SU-DHL-6 (cell line): ENCODE results near the gene FBLN2.

Experiments used
- H2AFZ ChIP-seq: fragments of 200-600 bp; sonication (generic); 2 replicates; pipeline ENCODE4 v1.6.1; 2014; ENCODE audit warnings: low read depth, mild to moderate bottlenecking, moderate library complexity, mixed read lengths, antibody characterized with exemption, low read length; ENCODE audit not compliant: severe bottlenecking
- H3F3A ChIP-seq: fragments of 200-600 bp; shearing (Covaris generic); 2 replicates; pipeline ENCODE4 v1.6.0; 2016; ENCODE audit warnings: antibody characterized with exemption, mild to moderate bottlenecking; ENCODE audit not compliant: insufficient read depth
- H3K27ac ChIP-seq: fragments of 200-600 bp; sonication (generic); 2 replicates; pipeline ENCODE4 v1.5.1; 2016; ENCODE audit warnings: low read depth, mild to moderate bottlenecking, low read length, moderate library complexity, mixed read lengths
- H3K27me3 ChIP-seq: fragments of 200-600 bp; sonication (generic), shearing (Covaris generic); 2 replicates; pipeline ENCODE4 v1.6.0; 2014; ENCODE audit warnings: mild to moderate bottlenecking, low read length
- H3K36me3 ChIP-seq: fragments of 200-600 bp; sonication (generic); 2 replicates; pipeline ENCODE4 v1.6.1; 2014; ENCODE audit warnings: mild to moderate bottlenecking, low read length, mixed read lengths
- H3K4me2 ChIP-seq: fragments of 300-600, 200-600 bp; shearing (Covaris generic), sonication (generic); 2 replicates; pipeline ENCODE4 v1.6.0; 2014; ENCODE audit warnings: low read length, low read depth, mild to moderate bottlenecking; ENCODE audit not compliant: poor library complexity, severe bottlenecking
- H3K4me3 ChIP-seq: fragments of 200-600 bp; sonication (generic); 2 replicates; pipeline ENCODE4 v1.5.1; 2014; ENCODE audit warnings: antibody characterized with exemption, low read length, mild to moderate bottlenecking, mixed read lengths; ENCODE audit not compliant: insufficient read depth, poor library complexity, severe bottlenecking
- H3K79me2 ChIP-seq: fragments of 200-600 bp; sonication (generic); 2 replicates; pipeline ENCODE4 v1.6.1; 2014; ENCODE audit warnings: mild to moderate bottlenecking, low read length, moderate library complexity; ENCODE audit not compliant: insufficient read depth
- H3K9ac ChIP-seq: fragments of 200-600 bp; sonication (generic); 2 replicates; pipeline ENCODE4 v1.7.0; 2014; ENCODE audit warnings: mild to moderate bottlenecking, low read length
- H3K9me2 ChIP-seq: fragments of 200-600 bp; sonication (generic); replicated peaks from 2 replicates; pipeline ENCODE4 v1.6.1; 2014; ENCODE audit warnings: low read length; ENCODE audit not compliant: insufficient read depth
- H3K9me3 ChIP-seq: fragments of 200-600 bp; sonication (generic); 2 replicates; pipeline ENCODE4 v1.6.1; 2014; ENCODE audit warnings: low read length, mixed read lengths; ENCODE audit not compliant: insufficient read depth
- H4K20me1 ChIP-seq: fragments of 200-600 bp; sonication (generic); 2 replicates; pipeline ENCODE4 v1.6.1; 2014; ENCODE audit warnings: low read depth, mild to moderate bottlenecking, antibody characterized with exemption, low read length, moderate library complexity, mixed read lengths
- EZH2phosphoT487 ChIP-seq: fragments of 200-600 bp; sonication (generic), shearing (Covaris generic); conservative IDR thresholded peaks from 2 replicates; pipeline ENCODE4 v1.6.1; 2018; ENCODE audit warnings: mild to moderate bottlenecking, antibody characterized with exemption, low read length, moderate library complexity, mixed read lengths
- TF ChIP-seq, protein P1 (sequence below): fragments of 200-600 bp; sonication (generic); IDR thresholded peaks from one replicate; pipeline ENCODE4 v1.5.1; 2017; ENCODE audit warnings: antibody characterized with exemption, mild to moderate bottlenecking, low read length, moderate library complexity; ENCODE audit not compliant: insufficient read depth, poor library complexity, severe bottlenecking

The FBLN2 gene

DNA sequence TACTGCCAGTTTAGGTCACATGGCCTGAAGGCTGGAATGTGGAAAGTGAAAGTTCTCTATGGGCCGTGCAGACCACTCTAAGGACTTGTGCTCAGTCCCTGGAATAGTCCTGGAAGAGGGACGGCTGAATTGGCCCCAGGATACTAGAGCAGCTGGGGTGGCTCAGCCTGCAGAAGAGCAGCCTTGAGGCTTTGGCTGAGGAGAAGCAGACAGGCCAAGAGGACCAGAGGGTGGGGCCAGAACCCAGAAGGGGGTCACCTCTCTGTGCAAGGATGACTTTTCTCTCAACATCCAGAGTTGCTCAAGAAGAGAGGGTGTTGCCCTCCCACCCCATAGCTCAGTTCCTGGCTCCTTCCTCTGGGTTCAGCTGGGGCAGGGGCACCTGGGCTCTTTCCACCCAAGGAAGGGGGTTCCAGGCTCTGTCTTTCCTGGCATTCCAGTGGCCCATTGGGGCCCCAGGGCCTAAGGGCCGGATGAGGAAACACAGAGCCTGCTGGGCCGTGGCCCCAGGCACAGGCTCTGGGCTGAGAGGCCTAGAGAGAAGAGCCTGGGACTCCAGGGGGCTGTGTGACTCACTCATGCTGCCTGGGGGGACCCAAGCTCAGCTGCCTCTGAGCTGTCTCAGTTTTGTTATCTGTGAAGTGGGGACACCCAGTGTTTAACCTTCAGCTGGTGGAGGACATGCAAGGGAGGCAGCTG lies 8.5 kb upstream of the FBLN2 start:
- TF ChIP-seq EZH2phosphoT487 = no peak
- TF ChIP-seq, protein P1, sequence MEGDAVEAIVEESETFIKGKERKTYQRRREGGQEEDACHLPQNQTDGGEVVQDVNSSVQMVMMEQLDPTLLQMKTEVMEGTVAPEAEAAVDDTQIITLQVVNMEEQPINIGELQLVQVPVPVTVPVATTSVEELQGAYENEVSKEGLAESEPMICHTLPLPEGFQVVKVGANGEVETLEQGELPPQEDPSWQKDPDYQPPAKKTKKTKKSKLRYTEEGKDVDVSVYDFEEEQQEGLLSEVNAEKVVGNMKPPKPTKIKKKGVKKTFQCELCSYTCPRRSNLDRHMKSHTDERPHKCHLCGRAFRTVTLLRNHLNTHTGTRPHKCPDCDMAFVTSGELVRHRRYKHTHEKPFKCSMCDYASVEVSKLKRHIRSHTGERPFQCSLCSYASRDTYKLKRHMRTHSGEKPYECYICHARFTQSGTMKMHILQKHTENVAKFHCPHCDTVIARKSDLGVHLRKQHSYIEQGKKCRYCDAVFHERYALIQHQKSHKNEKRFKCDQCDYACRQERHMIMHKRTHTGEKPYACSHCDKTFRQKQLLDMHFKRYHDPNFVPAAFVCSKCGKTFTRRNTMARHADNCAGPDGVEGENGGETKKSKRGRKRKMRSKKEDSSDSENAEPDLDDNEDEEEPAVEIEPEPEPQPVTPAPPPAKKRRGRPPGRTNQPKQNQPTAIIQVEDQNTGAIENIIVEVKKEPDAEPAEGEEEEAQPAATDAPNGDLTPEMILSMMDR = no peak
- Histone ChIP-seq H3K9me3 (0 out of 2 replicates have a peak, but pooled peaks cover 4% of the 10 kb centered on the region), H3K36me3 (no peaks in the 10 kb centered on the region), H4K20me1 (no peaks in the 10 kb centered on the region), H3K4me3 (no peak overlapping the region), H3K9ac (no peak overlapping the region), H3F3A (no peaks in the 10 kb centered on the region), H3K9me2 (no peaks in the 10 kb centered on the region), H3K27ac (no peak overlapping the region), H2AFZ (no peak overlapping the region), H3K79me2 (no peaks in the 10 kb centered on the region), H3K27me3 (no peaks in the 10 kb centered on the region), H3K4me2 (no peak overlapping the region)

DNA sequence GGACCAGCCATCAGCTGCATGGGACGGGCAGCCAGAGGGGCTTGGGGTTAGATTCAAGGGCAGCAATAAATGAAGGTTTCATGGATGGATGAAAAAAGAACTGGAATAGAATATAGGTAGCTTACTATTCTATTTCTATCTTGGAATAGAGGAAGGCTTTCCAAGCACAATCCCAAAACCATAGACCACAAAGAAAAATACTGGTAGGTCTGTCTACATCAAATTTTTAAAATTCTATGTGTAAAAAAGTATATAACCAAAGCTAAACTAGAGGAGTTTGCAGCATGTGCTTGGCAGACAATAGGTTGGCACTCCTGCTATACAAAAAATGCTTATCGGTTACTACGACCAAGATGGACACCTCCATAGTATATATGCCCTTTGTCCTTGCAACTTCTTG lies 7.2 kb upstream of the FBLN2 start:
- Histone ChIP-seq H3K9me2 (no peaks in the 10 kb centered on the region), H3K4me3 (no peak overlapping the region), H3K9ac (no peak overlapping the region), H3K27me3 (no peaks in the 10 kb centered on the region), H3K4me2 (no peak overlapping the region), H3K36me3 (no peaks in the 10 kb centered on the region), H4K20me1 (no peaks in the 10 kb centered on the region), H3K9me3 (0 out of 2 replicates have a peak, but pooled peaks cover 4% of the 10 kb centered on the region), H3F3A (no peaks in the 10 kb centered on the region), H2AFZ (no peak overlapping the region), H3K79me2 (no peaks in the 10 kb centered on the region), H3K27ac (no peak overlapping the region)
- TF ChIP-seq EZH2phosphoT487 = no peak
- TF ChIP-seq, protein P1 = no peak

DNA sequence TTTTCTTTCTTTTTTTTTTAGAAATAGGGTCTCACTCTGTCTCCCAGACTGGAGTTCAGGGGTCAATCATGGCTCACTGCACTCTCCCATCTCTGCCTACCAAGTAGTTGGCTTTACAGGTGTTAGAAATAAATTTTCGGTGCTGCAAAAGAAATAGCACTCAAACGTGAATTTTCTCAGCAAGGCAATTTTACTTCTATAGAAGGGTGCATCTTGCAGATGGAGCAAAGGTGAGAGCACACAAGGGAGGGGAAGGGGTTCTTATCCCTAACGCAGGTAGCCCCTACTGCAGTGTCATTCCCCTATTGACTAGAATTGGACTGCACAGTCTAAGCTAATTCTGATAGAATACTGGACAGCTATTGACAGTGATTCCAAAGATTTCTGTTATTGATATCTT lies 6.8 kb upstream of the FBLN2 start:
- TF ChIP-seq, protein P1 = no peak
- TF ChIP-seq EZH2phosphoT487 = no peak
- no peak overlapping the region for H3K9ac ChIP-seq

More for the DNA sequence above, 6.8 kb upstream of the FBLN2 start:
- H3K27ac ChIP-seq = no peak overlapping the region
- H3K27me3 ChIP-seq = no peaks in the 10 kb centered on the region
- 0 out of 2 replicates have a peak, but pooled peaks cover 4% of the 10 kb centered on the region for H3K9me3 ChIP-seq
- no peaks in the 10 kb centered on the region for H3K9me2 ChIP-seq
- H3K4me3 ChIP-seq = no peak overlapping the region
- H3K4me2 ChIP-seq = no peak overlapping the region
- H3K36me3 ChIP-seq = no peaks in the 10 kb centered on the region
- no peak overlapping the region for H2AFZ ChIP-seq
- no peaks in the 10 kb centered on the region for H4K20me1 ChIP-seq
- H3F3A ChIP-seq = no peaks in the 10 kb centered on the region
- no peaks in the 10 kb centered on the region for H3K79me2 ChIP-seq
